Calu3 (cell line): ENCODE results near the gene DNAH14. TPM values are rescaled to one million over a fixed set of nuclear protein-coding genes. Genes with fewer than 3 reads are reported as not detected.

Experiments
- BruUV-seq: library from RNA; stranded (reverse); fragments of 400-500 nt; replicated peaks from 2 replicates; lab custom pipeline; 2021; lab: Mats Ljungman, UMichigan
- CTCF ChIA-PET: fragments of 300-600 bp; sonication (Branson Sonifier 250); formaldehyde crosslinking; loops from one replicate; lab custom pipeline; 2022; ENCODE audit warnings: antibody characterized with exemption; lab: Charles Lee
- DNase-seq: peaks from one replicate; pipeline ENCODE4 v3.0.0; 2022
- H3K27ac Mint-ChIP-seq: one replicate; pipeline ENCODE4 v1.8.0; 2022; ENCODE audit warnings: mixed read lengths; ENCODE audit not compliant: unreplicated experiment
- H3K27me3 Mint-ChIP-seq: one replicate; pipeline ENCODE4 v1.8.0; 2022; ENCODE audit warnings: mixed read lengths; ENCODE audit not compliant: unreplicated experiment
- H3K36me3 Mint-ChIP-seq: one replicate; pipeline ENCODE4 v1.8.0; 2022; ENCODE audit warnings: mild to moderate bottlenecking, moderate library complexity, mixed read lengths; ENCODE audit not compliant: insufficient read depth, unreplicated experiment
- H3K4me1 Mint-ChIP-seq: one replicate; pipeline ENCODE4 v1.8.0; 2022; ENCODE audit warnings: mild to moderate bottlenecking, low read depth, mixed read lengths; ENCODE audit not compliant: unreplicated experiment
- H3K4me3 Mint-ChIP-seq: one replicate; pipeline ENCODE4 v1.8.0; 2022; ENCODE audit warnings: mild to moderate bottlenecking, low read depth, moderate library complexity, mixed read lengths; ENCODE audit not compliant: unreplicated experiment
- H3K9me3 Mint-ChIP-seq: one replicate; pipeline ENCODE4 v1.8.0; 2022; ENCODE audit warnings: low read depth, mixed read lengths; ENCODE audit not compliant: unreplicated experiment
- intact Hi-C: fragments of 100-400 bp; cut with micrococcal nuclease; formaldehyde crosslinking; loops from one replicate; pipeline ENCODE4 v1.10.0; 2022; ENCODE audit not compliant: unreplicated experiment
- total RNA-seq: library from RNA; stranded (reverse); gene quantifications from 2 replicates; pipeline ENCODE4 v1.2.3, GENCODE V29; 2022
- TF ChIP-seq, protein P1 (sequence below): fragments of 200-600 bp; IDR thresholded peaks from one replicate; pipeline ENCODE4 v1.8.0; 2022; ENCODE audit warnings: antibody characterized with exemption; ENCODE audit not compliant: unreplicated experiment

Gene DNAH14
- total RNA-seq, 1 experiment from 2014 or later: 66.8 TPM

DNA sequence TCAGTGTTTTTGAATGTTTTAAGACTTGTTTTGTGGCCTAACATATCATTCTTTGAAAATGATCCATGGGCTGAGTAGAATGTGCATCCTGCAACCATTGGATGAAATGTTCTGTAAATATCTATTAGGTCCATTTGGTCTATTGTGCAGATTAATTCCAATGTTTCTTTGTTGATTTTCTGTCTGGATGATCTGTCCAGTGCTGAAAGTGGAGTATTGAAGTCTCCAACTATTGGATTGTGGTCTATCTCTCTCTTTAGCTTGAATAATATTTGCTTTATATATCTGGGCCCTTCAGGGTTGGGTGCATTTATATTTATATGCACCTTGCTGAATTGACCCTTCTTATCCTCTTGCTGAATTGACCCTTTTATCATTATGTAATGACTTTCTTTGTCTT is 181.5 kb downstream of the DNAH14 start:
- Mint-ChIP-seq H3K4me3 (no peak overlapping the region), H3K4me1 (no peaks in the 10 kb centered on the region), H3K9me3 (peaks cover 2% of the 10 kb centered on the region), H3K27ac (no peak overlapping the region), H3K27me3 (no peaks in the 10 kb centered on the region), H3K36me3 (no peaks in the 10 kb centered on the region)
- DNase-seq: no peak
- TF ChIP-seq, protein P1, sequence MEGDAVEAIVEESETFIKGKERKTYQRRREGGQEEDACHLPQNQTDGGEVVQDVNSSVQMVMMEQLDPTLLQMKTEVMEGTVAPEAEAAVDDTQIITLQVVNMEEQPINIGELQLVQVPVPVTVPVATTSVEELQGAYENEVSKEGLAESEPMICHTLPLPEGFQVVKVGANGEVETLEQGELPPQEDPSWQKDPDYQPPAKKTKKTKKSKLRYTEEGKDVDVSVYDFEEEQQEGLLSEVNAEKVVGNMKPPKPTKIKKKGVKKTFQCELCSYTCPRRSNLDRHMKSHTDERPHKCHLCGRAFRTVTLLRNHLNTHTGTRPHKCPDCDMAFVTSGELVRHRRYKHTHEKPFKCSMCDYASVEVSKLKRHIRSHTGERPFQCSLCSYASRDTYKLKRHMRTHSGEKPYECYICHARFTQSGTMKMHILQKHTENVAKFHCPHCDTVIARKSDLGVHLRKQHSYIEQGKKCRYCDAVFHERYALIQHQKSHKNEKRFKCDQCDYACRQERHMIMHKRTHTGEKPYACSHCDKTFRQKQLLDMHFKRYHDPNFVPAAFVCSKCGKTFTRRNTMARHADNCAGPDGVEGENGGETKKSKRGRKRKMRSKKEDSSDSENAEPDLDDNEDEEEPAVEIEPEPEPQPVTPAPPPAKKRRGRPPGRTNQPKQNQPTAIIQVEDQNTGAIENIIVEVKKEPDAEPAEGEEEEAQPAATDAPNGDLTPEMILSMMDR: no peak
- CTCF ChIA-PET: no interaction called here
- no TSS peak for BruUV-seq
- intact Hi-C loops: no loop called here

DNA sequence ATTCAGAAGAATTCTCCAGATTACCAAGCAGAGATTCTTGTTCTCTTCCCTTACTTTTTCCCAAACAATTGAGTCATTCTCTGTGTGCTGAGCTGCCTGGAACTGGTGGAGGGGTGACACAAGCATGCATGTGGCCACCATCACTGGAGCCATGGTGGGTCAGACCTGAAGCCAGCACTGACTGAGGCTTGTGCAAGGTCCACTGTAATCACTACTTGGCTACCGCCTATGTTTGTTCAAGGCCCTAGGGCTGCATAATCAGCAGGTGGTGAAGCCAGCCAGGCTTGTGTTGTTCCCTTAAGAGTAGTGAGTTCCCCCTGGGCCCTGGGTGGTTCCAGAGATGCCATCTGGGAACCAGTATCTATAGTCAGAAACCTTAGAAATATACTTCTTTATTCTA is 183.8 kb downstream of the DNAH14 start:
- DNase-seq: no peak
- TF ChIP-seq, protein P1: no peak
- no peaks in the 10 kb centered on the region for H3K4me1 Mint-ChIP-seq
- H3K27me3 Mint-ChIP-seq: no peaks in the 10 kb centered on the region
- no peaks in the 10 kb centered on the region for H3K36me3 Mint-ChIP-seq
- intact Hi-C loops: no loop called here
- no peaks in the 10 kb centered on the region for H3K9me3 Mint-ChIP-seq
- BruUV-seq: no TSS peak
- H3K27ac Mint-ChIP-seq: no peak overlapping the region
- H3K4me3 Mint-ChIP-seq: no peak overlapping the region
- CTCF ChIA-PET: no interaction called here

DNA sequence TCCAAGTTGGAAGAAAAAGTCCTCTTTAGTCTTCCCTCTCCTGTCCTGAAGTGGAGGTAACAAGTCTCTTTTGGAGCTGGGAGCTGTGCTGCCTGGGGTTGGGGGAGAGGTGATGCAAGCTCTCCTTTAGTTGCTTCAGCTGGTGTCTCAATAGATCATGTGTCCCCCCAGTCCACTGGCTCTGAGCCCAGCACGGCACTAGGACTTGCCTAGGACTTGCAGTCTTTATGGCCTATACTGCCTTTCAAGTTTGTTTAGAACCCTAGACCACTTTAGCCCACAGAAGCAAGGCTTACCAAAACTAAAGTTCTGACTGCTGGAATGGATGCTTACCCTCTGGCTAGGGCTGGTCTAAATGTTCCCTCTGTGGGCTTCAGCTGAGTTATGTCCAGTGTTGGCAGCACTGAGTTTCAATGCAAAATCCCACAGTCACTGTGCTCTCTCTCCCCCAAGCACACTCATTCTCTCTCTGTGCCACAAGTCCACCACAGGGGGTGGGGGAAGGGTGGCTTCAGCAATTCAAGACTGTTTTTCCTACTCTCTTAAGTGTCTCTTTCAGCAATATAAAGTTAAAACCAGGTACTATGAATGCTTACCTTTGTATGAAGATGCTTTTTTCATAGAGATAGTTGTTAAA is 185.0 kb downstream of the DNAH14 start:
- no peak for DNase-seq
- CTCF ChIA-PET: no interaction called here
- TF ChIP-seq, protein P1: no peak
- Mint-ChIP-seq H3K9me3 (no peaks in the 10 kb centered on the region), H3K4me3 (no peak overlapping the region), H3K27ac (no peak overlapping the region), H3K27me3 (no peaks in the 10 kb centered on the region), H3K4me1 (no peaks in the 10 kb centered on the region), H3K36me3 (no peaks in the 10 kb centered on the region)
- intact Hi-C loops: no loop called here
- no TSS peak for BruUV-seq

DNA sequence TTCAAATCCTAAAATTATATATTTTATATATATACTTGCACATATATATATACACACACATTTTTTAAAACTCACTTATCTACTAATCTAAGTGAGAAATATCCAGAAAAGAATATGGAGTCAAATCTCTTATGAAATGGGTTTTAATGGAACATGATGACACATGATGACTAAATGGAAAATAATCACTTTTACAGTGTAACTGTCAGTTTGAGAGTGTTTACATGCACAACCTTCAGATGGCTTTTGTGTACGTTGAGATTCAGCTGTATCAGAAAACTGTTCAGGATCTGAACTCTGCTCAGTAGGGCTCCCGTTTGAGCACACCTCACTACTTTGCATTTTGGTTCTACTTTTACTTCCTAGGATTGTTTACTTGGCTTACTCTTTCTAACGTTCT is 189.8 kb downstream of the DNAH14 start:
- no peak for DNase-seq
- Mint-ChIP-seq H3K36me3 (no peaks in the 10 kb centered on the region), H3K4me3 (no peak overlapping the region), H3K9me3 (no peaks in the 10 kb centered on the region), H3K27me3 (no peaks in the 10 kb centered on the region), H3K4me1 (no peaks in the 10 kb centered on the region), H3K27ac (no peak overlapping the region)
- TF ChIP-seq, protein P1: no peak
- BruUV-seq: no TSS peak
- CTCF ChIA-PET: no interaction called here
- intact Hi-C loops: no loop called here
